NCI-H1930 (cell line): Measurements from ENCODE around the gene NR1I3.

Experiments used
- DNase-seq, 2 experiments: peaks; one replicate each; lab custom pipeline; 2025; lab: John Stamatoyannopoulos, UW

Gene NR1I3

GRCh38 chr1:161196111-161196510, 41.9 kb downstream of the NR1I3 start:
- no peak for DNase-seq

GRCh38 chr1:161195171-161195570, 42.8 kb downstream of the NR1I3 start:
- no peak for DNase-seq

- no peak for DNase-seq
These were observed 44.3 kb downstream of the NR1I3 start for GRCh38 chr1:161193561-161194235.

- DNase-seq = peak; percentile 13 to 14
These were observed 45.2 kb downstream of the NR1I3 start for GRCh38 chr1:161192476-161193465.

- DNase-seq = no peak
These were observed 46.0 kb downstream of the NR1I3 start for GRCh38 chr1:161191971-161192370.

GRCh38 chr1:161190962-161191521, 47.0 kb downstream of the NR1I3 start:
- DNase-seq = no peak

GRCh38 chr1:161189036-161189435, 49.0 kb downstream of the NR1I3 start:
- DNase-seq = no peak

- DNase-seq = no peak
These were observed 49.6 kb downstream of the NR1I3 start for GRCh38 chr1:161188381-161188780.

- DNase-seq = no peak
These were observed 50.7 kb downstream of the NR1I3 start for GRCh38 chr1:161187311-161187710.

GRCh38 chr1:161185732-161186311, 52.2 kb downstream of the NR1I3 start:
- DNase-seq = no peak

GRCh38 chr1:161185282-161185682, 52.7 kb downstream of the NR1I3 start:
- DNase-seq = no peak

GRCh38 chr1:161182214-161182613, 55.8 kb downstream of the NR1I3 start:
- no peak for DNase-seq

- DNase-seq = no peak
These were observed 57.4 kb downstream of the NR1I3 start for GRCh38 chr1:161180639-161181038.

- no peak for DNase-seq
These were observed 58.3 kb downstream of the NR1I3 start for GRCh38 chr1:161179698-161180097.
